ENCODE data around the gene PALD1.

The PALD1 gene

GRCh38 chr10:70508912-70509756 is 30.6 kb downstream of the PALD1 start:
- DNase-seq (ENCODE audit: insufficient read length, low spot score) (no peak), FAIRE-seq (no peak)
- TF ChIP-seq CTCF (IDR thresholded peaks at IDR 0.05; ENCODE audit: insufficient read depth, missing control alignments), result no peak

GRCh38 chr10:70509757-70510147 is 31.2 kb downstream of the PALD1 start:
- TF ChIP-seq CTCF (IDR thresholded peaks at IDR 0.05; ENCODE audit: insufficient read depth, missing control alignments), result no peak
- FAIRE-seq, result no peak
- DNase-seq (ENCODE audit: insufficient read length, low spot score), result no peak

- DNase-seq (ENCODE audit: insufficient read length, low spot score), result no peak
- no peak for TF ChIP-seq CTCF (IDR thresholded peaks at IDR 0.05; ENCODE audit: insufficient read depth, missing control alignments)
- no peak for FAIRE-seq
These were observed 31.9 kb downstream of the PALD1 start for GRCh38 chr10:70510453-70510852.

- TF ChIP-seq CTCF (IDR thresholded peaks at IDR 0.05; ENCODE audit: insufficient read depth, missing control alignments), result no peak
- FAIRE-seq (no peak), DNase-seq (ENCODE audit: insufficient read length, low spot score) (no peak)
These were observed 32.3 kb downstream of the PALD1 start for GRCh38 chr10:70510904-70511303.

- FAIRE-seq (no peak), DNase-seq (ENCODE audit: insufficient read length, low spot score) (no peak)
- no peak for TF ChIP-seq CTCF (IDR thresholded peaks at IDR 0.05; ENCODE audit: insufficient read depth, missing control alignments)
These were observed 33.6 kb downstream of the PALD1 start for GRCh38 chr10:70512149-70512639.

GRCh38 chr10:70513848-70514309 is 35.3 kb downstream of the PALD1 start:
- no peak for TF ChIP-seq CTCF (IDR thresholded peaks at IDR 0.05; ENCODE audit: insufficient read depth, missing control alignments)
- DNase-seq (ENCODE audit: insufficient read length, low spot score) (no peak), FAIRE-seq (no peak)

- FAIRE-seq (no peak), DNase-seq (ENCODE audit: insufficient read length, low spot score) (no peak)
- no peak for TF ChIP-seq CTCF (IDR thresholded peaks at IDR 0.05; ENCODE audit: insufficient read depth, missing control alignments)
These were observed 36.0 kb downstream of the PALD1 start for GRCh38 chr10:70514591-70514990.

Measured in D721Med (cell line).